GM12892 (cell line): ENCODE results near the gene RBM45.

Source experiments
- POLR2A ChIP-seq: IDR thresholded peaks from 2 replicates; pipeline ENCODE4 v1.6.1; 2011; ENCODE audit warnings: low read depth, low read length, control low read depth
- POLR2AphosphoS5 ChIP-seq: IDR thresholded peaks from 2 replicates; pipeline ENCODE4 v1.6.1; 2011; ENCODE audit warnings: low read depth, low read length, control low read depth
- TAF1 ChIP-seq: IDR thresholded peaks from 2 replicates; pipeline ENCODE4 v1.6.1; 2011; ENCODE audit warnings: low read depth, mild to moderate bottlenecking, control low read depth, low read length, borderline replicate concordance

DNA sequence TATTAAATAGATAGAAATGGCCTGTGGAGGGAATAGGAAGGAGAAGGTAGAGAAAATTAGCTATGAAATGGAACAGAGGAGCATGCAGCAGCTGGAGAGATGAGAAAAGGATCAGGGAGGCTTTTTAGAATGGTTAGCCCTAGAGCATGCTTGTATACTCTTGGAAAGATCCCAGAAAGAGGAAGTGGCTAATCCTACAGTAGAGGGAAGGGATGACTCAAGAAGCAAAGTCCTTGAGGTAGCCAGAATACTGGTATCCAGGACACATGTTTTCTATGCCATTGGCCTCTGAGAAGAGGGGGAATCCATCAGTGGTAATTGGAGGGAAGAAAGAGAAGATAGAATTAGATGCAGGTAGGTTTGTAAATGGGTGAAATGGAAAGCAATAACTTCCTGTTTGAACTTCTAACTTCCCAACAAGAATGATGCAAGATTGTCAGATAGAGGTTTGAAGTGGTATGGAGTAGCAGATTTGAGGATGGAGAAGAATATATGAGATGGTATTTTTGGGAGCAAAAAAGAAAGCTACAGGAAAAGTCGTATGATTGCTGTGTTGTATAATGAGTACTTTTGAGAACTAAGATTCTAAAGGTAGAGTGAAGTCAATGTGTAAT lies 64.9 kb downstream of the RBM45 start:
- TF ChIP-seq TAF1 = no peak
- no peak for TF ChIP-seq POLR2A
- no peak for TF ChIP-seq POLR2AphosphoS5
